Measurements from ENCODE around the gene TGM3. TPM values are rescaled to one million over a fixed set of nuclear protein-coding genes. Genes with fewer than 3 reads are reported as not detected.

The TGM3 gene
- total and polyA plus RNA-seq, 2 of the 4 experiments (the other 2 are of a cell fraction): not detected

DNA sequence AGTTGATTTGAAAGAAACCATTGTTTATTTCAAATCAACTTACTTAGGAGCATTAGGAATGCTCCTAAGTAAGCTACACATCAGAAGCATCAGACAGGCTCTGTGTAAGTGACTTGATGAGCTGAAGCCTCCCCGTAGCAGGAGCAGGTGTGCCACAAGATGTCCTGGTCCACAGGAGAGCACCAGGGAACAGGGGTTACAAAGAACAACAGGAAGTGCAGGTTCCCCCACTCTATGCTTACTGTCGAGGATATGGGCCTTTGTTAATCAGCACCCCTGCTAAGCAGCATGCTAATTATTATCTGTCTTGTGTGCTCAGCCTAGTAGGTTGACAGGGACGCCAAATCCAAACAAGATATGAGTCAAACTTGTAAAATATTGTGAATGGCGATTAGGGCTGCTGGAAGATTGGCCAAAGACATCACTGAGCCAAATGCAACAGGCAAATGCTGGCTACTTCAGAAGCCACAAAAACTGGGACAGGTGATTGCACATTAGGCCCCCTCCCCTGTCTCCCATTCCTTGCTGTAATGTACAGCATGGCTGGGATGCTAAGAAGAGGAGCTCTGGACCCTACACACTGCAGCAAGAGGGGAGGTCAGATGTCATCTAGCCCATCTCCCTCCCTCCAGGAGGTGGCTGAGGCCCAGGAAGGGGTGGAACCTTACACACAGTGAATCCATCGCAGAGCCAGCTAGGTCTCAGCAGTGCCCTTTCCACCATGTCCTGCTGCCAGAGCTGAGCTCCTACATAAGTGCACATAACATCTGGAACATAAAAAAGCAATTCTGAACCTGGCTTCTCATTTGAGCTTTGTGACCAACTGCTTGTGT is 939 bp downstream of the TGM3 start:
- in situ Hi-C loops (cut with MboI; ENCODE audit: low sequenced_read_pairs): no loop called here
- H2AFZ ChIP-seq (replicated peaks; ENCODE audit: low read length, poor library complexity): no peak overlapping the region
- no peak overlapping the region for H3K18ac ChIP-seq (ENCODE audit: low read depth, low read length)
- BruUV-seq (replicated peaks): no TSS peak
- H3K4me1 ChIP-seq (ENCODE audit: control insufficient read depth, insufficient read depth, low read length): no peaks in the 10 kb centered on the region
- no peak for TF ChIP-seq RFX5 (IDR thresholded peaks at IDR 0.05; ENCODE audit: low read depth, low read length)
- TF ChIP-seq MAFK (IDR thresholded peaks at IDR 0.05; ENCODE audit: low read depth, low read length): no peak
- no peak for TF ChIP-seq BHLHE40 (IDR thresholded peaks at IDR 0.05; ENCODE audit: low read depth, low read length)
- TF ChIP-seq USF2 (IDR thresholded peaks at IDR 0.05; ENCODE audit: low read depth, low read length): no peak
- TF ChIP-seq MAZ (IDR thresholded peaks at IDR 0.05; ENCODE audit: borderline replicate concordance, low read depth, low read length): no peak
- no peak for TF ChIP-seq MXI1 (IDR thresholded peaks at IDR 0.05; ENCODE audit: borderline replicate concordance, low read depth, low read length)
- TF ChIP-seq, protein P1, sequence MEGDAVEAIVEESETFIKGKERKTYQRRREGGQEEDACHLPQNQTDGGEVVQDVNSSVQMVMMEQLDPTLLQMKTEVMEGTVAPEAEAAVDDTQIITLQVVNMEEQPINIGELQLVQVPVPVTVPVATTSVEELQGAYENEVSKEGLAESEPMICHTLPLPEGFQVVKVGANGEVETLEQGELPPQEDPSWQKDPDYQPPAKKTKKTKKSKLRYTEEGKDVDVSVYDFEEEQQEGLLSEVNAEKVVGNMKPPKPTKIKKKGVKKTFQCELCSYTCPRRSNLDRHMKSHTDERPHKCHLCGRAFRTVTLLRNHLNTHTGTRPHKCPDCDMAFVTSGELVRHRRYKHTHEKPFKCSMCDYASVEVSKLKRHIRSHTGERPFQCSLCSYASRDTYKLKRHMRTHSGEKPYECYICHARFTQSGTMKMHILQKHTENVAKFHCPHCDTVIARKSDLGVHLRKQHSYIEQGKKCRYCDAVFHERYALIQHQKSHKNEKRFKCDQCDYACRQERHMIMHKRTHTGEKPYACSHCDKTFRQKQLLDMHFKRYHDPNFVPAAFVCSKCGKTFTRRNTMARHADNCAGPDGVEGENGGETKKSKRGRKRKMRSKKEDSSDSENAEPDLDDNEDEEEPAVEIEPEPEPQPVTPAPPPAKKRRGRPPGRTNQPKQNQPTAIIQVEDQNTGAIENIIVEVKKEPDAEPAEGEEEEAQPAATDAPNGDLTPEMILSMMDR (conservative IDR thresholded peaks at IDR 0.05; ENCODE audit: low read depth, low read length): no peak
- TF ChIP-seq CEBPB (IDR thresholded peaks at IDR 0.05; ENCODE audit: low read depth, low read length): no peak
- TF ChIP-seq, protein P2, sequence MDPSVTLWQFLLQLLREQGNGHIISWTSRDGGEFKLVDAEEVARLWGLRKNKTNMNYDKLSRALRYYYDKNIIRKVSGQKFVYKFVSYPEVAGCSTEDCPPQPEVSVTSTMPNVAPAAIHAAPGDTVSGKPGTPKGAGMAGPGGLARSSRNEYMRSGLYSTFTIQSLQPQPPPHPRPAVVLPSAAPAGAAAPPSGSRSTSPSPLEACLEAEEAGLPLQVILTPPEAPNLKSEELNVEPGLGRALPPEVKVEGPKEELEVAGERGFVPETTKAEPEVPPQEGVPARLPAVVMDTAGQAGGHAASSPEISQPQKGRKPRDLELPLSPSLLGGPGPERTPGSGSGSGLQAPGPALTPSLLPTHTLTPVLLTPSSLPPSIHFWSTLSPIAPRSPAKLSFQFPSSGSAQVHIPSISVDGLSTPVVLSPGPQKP (IDR thresholded peaks at IDR 0.05; ENCODE audit: borderline replicate concordance, low read depth, low read length): no peak
- TF ChIP-seq CHD1 (IDR thresholded peaks at IDR 0.05; ENCODE audit: low read depth, low read length): no peak
- no peak overlapping the region for H3K23ac ChIP-seq (ENCODE audit: low read depth, low read length)
- H4K20me1 ChIP-seq (ENCODE audit: insufficient read depth, low read length): no peaks in the 10 kb centered on the region
- ATAC-seq (ENCODE audit: low read depth) (no peak), DNase-seq (no peak)
- no peak overlapping the region for H3K4me2 ChIP-seq (ENCODE audit: low read depth, low read length)
- no peak overlapping the region for H4K5ac ChIP-seq (ENCODE audit: low read depth, low read length)
- no peak overlapping the region for H2AK5ac ChIP-seq (ENCODE audit: low read depth, low read length)
- dilution Hi-C loops (cut with HindIII; ENCODE audit: low sequenced_read_pairs, unreplicated experiment): no loop called here
- H2BK5ac ChIP-seq (ENCODE audit: low read depth, low read length, poor library complexity, severe bottlenecking): no peak overlapping the region
- POLR2A ChIA-PET (ENCODE audit: unreplicated experiment): no interaction called here
- H3K79me1 ChIP-seq (ENCODE audit: low read depth in 1 of 2, low read length in 2 of 2): no peaks in the 10 kb centered on the region
- no peak overlapping the region for H3K4ac ChIP-seq (ENCODE audit: low read depth, low read length)
- no peak overlapping the region for H3K56ac ChIP-seq (ENCODE audit: extremely low read depth, insufficient read depth, low read length)
- no peak overlapping the region for H3K14ac ChIP-seq (replicated peaks; ENCODE audit: low read depth, low read length)
- no peak overlapping the region for H3K4me3 ChIP-seq (ENCODE audit: insufficient read depth, low read depth, low read length)
- WGBS, 2 experiments (ENCODE audit: extremely low coverage in 2 of 2, insufficient read length in 1 of 2): 60% methylated on average over 1 of the region's 5 CpGs; no CpG with 5 or more reads in 1 of the 2 experiments
- H3K9me3 ChIP-seq (ENCODE audit: control insufficient read depth, insufficient read depth, low read length): no peaks in the 10 kb centered on the region
- CTCF ChIA-PET: no interaction called here
- no peak overlapping the region for H4K91ac ChIP-seq (ENCODE audit: insufficient read depth, low read depth, low read length)
- no peaks in the 10 kb centered on the region for H3K36me3 ChIP-seq (ENCODE audit: control insufficient read depth, insufficient read depth, low read length)
- no peak overlapping the region for H3K27ac ChIP-seq (ENCODE audit: insufficient read depth, low read length)
- H3K9ac ChIP-seq (ENCODE audit: low read depth, low read length): no peak overlapping the region
- no peak overlapping the region for H2AK9ac ChIP-seq (replicated peaks; ENCODE audit: low read depth, low read length, poor library complexity)
- no peak overlapping the region for H2BK15ac ChIP-seq (ENCODE audit: low read depth, low read length)
- intact Hi-C loops (cut with micrococcal nuclease): no loop called here
- H2BK120ac ChIP-seq (ENCODE audit: low read depth, low read length): no peak overlapping the region
- no peak overlapping the region for H2BK20ac ChIP-seq (ENCODE audit: low read depth, low read length)
- H3K9me1 ChIP-seq (ENCODE audit: insufficient read depth, low read length): no peaks in the 10 kb centered on the region
- no peak overlapping the region for H4K8ac ChIP-seq (ENCODE audit: low read depth in 2 of 2, low read length in 2 of 2)
- peaks cover 19% of the 10 kb centered on the region for H3K27me3 ChIP-seq (ENCODE audit: control insufficient read depth, insufficient read depth, low read length)
